Measurements from ENCODE around the gene DSCAM.

Gene DSCAM

GRCh38 chr21:40620386-40621145, 226.4 kb downstream of the DSCAM start:
- no peak for DNase-seq (ENCODE audit: low read depth in 2 of 3, low spot score in 1 of 3)

GRCh38 chr21:40618191-40618973, 228.6 kb downstream of the DSCAM start:
- DNase-seq (ENCODE audit: low read depth in 2 of 3, low spot score in 1 of 3): no peak

- no peak for DNase-seq (ENCODE audit: low read depth in 2 of 3, low spot score in 1 of 3)
Observed at GRCh38 chr21:40616377-40616704, 230.6 kb downstream of the DSCAM start.

GRCh38 chr21:40615505-40616376, 231.2 kb downstream of the DSCAM start:
- no peak for DNase-seq (ENCODE audit: low read depth in 2 of 3, low spot score in 1 of 3)

- no peak for DNase-seq (ENCODE audit: low read depth in 2 of 3, low spot score in 1 of 3)
Observed at GRCh38 chr21:40613546-40614030, 233.4 kb downstream of the DSCAM start.

- DNase-seq (ENCODE audit: low read depth in 2 of 3, low spot score in 1 of 3): no peak
Observed at GRCh38 chr21:40610345-40610744, 236.6 kb downstream of the DSCAM start.

GRCh38 chr21:40606341-40606740, 240.6 kb downstream of the DSCAM start:
- DNase-seq (ENCODE audit: low read depth in 2 of 3, low spot score in 1 of 3): no peak

GRCh38 chr21:40605094-40605493, 241.9 kb downstream of the DSCAM start:
- no peak for DNase-seq (ENCODE audit: low read depth in 2 of 3, low spot score in 1 of 3)

GRCh38 chr21:40603774-40604173, 243.2 kb downstream of the DSCAM start:
- DNase-seq (ENCODE audit: low read depth in 2 of 3, low spot score in 1 of 3): no peak

GRCh38 chr21:40602080-40602479, 244.9 kb downstream of the DSCAM start:
- DNase-seq (ENCODE audit: low read depth in 2 of 3, low spot score in 1 of 3): no peak

- DNase-seq (ENCODE audit: low read depth in 2 of 3, low spot score in 1 of 3): no peak
Observed at GRCh38 chr21:40595806-40596205, 251.2 kb downstream of the DSCAM start.

- no peak for DNase-seq (ENCODE audit: low read depth in 2 of 3, low spot score in 1 of 3)
Observed at GRCh38 chr21:40587736-40588346, 259.1 kb downstream of the DSCAM start.

GRCh38 chr21:40586575-40586974, 260.4 kb downstream of the DSCAM start:
- no peak for DNase-seq (ENCODE audit: low read depth in 2 of 3, low spot score in 1 of 3)

- DNase-seq (ENCODE audit: low read depth in 2 of 3, low spot score in 1 of 3): no peak
Observed at GRCh38 chr21:40577285-40578043, 269.5 kb downstream of the DSCAM start.

- DNase-seq (ENCODE audit: low read depth in 2 of 3, low spot score in 1 of 3): no peak
Observed at GRCh38 chr21:40575976-40576375, 271.0 kb downstream of the DSCAM start.

- DNase-seq (ENCODE audit: low read depth in 2 of 3, low spot score in 1 of 3): no peak
Observed at GRCh38 chr21:40569357-40569756, 277.6 kb downstream of the DSCAM start.

- DNase-seq (ENCODE audit: low read depth in 2 of 3, low spot score in 1 of 3): no peak
Observed at GRCh38 chr21:40568807-40569206, 278.2 kb downstream of the DSCAM start.

GRCh38 chr21:40567501-40567900, 279.5 kb downstream of the DSCAM start:
- DNase-seq (ENCODE audit: low read depth in 2 of 3, low spot score in 1 of 3): no peak

GRCh38 chr21:40566486-40566885, 280.5 kb downstream of the DSCAM start:
- DNase-seq (ENCODE audit: low read depth in 2 of 3, low spot score in 1 of 3): no peak

GRCh38 chr21:40564318-40564717, 282.6 kb downstream of the DSCAM start:
- DNase-seq (ENCODE audit: low read depth in 2 of 3, low spot score in 1 of 3): no peak

All from stimulated activated CD4-positive, alpha-beta T cell treated with anti-CD3 and anti-CD28 coated beads, Interleukin-12 subunit alpha, Interleukin-12 subunit beta, amount 100 ng/mL, for 48 hours (primary cell).